ENCODE measurements around the gene OR2M4. TPM values are rescaled to one million over a fixed set of nuclear protein-coding genes. Genes with fewer than 3 reads are reported as not detected.

Gene OR2M4, protein sequence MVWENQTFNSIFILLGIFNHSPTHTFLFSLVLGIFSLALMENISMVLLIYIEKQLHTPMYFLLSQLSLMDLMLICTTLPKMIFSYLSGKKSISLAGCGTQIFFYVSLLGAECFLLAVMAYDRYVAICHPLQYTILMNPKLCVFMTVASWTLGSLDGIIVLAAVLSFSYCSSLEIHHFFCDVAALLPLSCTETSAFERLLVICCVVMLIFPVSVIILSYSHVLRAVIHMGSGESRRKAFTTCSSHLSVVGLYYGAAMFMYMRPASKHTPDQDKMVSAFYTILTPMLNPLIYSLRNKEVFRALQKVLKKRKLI
- total RNA-seq (ENCODE audit: low replicate concordance) = not detected in 2 replicates

DNA sequence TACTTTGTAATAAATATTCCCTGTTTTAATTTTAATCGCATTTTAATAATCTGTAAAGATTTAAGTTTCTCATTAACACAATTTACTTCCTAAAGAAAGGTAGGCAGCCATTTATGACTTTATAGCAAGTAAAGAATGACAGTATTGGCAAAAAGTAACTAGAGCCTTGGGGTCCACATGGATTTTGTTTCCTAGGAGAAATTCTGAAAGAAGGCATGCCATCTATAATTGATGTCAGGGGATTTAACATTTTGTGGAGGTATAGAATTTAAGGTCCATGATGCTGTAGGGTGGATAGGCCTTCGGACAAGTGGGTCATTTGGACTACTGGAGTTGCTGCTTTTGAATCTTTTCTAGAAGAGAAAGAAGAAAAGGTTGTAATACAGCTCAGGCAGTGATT, at the start of gene OR2M4:
OR2M4 (plus strand) TSS at position 301 of the 400 bp plus-strand sequence. CDS start 7,512 bp downstream, outside the sequence.
- TF ChIP-seq, protein P1, sequence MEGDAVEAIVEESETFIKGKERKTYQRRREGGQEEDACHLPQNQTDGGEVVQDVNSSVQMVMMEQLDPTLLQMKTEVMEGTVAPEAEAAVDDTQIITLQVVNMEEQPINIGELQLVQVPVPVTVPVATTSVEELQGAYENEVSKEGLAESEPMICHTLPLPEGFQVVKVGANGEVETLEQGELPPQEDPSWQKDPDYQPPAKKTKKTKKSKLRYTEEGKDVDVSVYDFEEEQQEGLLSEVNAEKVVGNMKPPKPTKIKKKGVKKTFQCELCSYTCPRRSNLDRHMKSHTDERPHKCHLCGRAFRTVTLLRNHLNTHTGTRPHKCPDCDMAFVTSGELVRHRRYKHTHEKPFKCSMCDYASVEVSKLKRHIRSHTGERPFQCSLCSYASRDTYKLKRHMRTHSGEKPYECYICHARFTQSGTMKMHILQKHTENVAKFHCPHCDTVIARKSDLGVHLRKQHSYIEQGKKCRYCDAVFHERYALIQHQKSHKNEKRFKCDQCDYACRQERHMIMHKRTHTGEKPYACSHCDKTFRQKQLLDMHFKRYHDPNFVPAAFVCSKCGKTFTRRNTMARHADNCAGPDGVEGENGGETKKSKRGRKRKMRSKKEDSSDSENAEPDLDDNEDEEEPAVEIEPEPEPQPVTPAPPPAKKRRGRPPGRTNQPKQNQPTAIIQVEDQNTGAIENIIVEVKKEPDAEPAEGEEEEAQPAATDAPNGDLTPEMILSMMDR (IDR thresholded peaks at IDR 0.05; ENCODE audit: insufficient read depth, low read length) = no peak
- no peak for DNase-seq (ENCODE audit: low read depth)

DNA sequence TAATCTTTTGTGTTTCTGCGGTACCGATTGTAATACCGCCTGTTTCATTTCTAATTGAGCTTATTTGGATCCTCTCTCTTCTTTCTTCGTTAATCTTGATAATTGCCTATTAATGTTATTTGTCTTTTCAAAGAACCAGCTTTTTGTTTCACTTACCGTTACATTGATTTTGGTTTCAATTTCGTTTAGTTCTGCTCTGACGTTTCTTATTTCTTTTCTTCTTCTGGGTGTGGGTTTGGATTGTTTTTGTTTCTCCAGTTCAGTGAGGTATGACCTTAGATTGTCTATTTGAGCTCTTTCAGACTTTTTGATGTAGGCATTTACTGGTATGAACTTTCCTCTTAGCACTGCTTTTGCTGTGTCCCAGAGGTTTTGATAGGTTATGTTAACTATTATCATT, 47.2 kb upstream of the OR2M4 start:
- TF ChIP-seq, protein P1 (IDR thresholded peaks at IDR 0.05; ENCODE audit: insufficient read depth, low read length) = no peak
- no peak overlapping the region for H3K4me3 ChIP-seq (ENCODE audit: low read depth, low read length)
- DNase-seq (ENCODE audit: low read depth) = no peak

More for the DNA sequence above, at the start of gene OR2M4:
- no peak within 1 kb of the TSS for H3K4me3 ChIP-seq (ENCODE audit: low read depth, low read length)

DNA sequence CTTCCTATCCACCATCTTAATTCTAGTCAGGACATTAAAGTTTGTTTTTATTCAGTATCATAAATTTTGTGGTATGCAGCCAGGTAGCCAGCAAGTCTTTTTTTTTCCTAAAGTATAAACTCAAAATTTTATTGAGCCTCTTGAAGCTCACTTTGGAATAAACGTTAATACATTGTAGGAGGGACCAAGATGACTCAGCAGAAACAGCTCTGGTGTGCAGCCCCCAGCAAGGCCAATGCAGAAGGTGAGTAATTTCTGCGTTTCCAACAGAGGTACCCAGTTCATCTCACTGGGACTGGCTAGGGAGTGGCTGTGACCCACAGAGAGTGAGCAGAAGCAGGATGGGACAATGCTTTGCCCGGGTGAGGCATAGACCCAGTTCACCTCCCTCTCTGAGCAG, 43.9 kb upstream of the OR2M4 start:
- no peak for DNase-seq (ENCODE audit: low read depth)
- TF ChIP-seq, protein P1 (IDR thresholded peaks at IDR 0.05; ENCODE audit: insufficient read depth, low read length) = no peak
- H3K4me3 ChIP-seq (ENCODE audit: low read depth, low read length) = no peak overlapping the region

DNA sequence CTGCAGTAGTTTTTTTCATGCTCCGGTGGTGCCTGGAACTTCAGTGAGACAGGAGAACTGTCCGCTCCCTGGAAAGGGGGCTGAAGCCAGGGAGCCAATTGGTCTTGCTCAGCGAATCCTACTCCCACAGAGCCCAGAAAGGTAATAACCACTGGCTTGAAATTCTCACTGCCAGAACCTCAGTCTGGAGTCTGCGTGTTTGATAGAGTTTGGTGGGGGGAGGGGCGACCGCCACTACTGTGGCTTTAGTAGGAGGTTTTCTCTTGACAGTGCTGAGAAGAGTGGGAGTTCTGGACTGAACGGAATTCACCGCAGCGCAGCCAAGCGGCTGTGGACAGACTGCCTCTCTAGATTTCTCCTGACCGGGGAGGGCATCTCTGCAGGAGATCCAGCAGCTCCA, 42.2 kb upstream of the OR2M4 start:
- no peak for DNase-seq (ENCODE audit: low read depth)
- TF ChIP-seq, protein P1 (IDR thresholded peaks at IDR 0.05; ENCODE audit: insufficient read depth, low read length) = no peak
- no peak overlapping the region for H3K4me3 ChIP-seq (ENCODE audit: low read depth, low read length)

DNA sequence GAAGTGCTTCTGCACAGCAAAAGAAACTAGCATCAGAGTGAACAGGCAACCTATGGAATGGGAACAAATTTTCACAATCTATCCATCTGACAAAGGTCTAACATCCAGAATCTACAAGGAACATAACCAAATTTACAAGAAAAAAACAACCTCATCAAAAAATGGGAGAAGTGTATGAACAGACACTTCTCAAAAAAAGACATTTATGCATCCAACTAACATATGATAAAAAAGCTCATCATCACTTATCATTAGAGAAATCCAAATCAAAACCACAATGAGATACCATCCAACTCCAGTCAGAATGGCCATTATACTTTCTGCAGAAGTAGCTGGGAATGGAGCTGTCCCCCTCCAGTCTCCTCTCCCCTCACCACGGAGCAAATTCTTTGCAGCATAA, 37.1 kb upstream of the OR2M4 start:
- no peak overlapping the region for H3K4me3 ChIP-seq (ENCODE audit: low read depth, low read length)
- no peak for DNase-seq (ENCODE audit: low read depth)
- TF ChIP-seq, protein P1 (IDR thresholded peaks at IDR 0.05; ENCODE audit: insufficient read depth, low read length) = no peak

DNA sequence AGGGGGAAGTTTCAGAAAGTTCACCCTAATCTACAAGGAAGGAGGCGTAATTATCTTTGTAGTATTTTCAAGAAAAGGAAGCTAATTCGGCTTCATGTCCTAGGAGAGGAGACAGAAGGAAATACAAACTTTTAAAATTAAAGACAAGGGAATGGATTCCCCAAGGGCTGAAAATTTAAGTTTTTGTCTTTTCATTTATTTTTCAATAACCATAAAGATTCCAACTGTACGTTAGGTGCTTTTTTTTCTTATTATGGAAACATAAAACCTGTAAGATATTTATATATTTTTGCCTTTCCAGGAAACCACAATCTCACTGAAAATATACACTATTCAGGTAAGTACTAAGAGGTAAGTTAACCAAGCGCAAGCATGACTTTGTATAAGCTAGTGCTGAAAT, 34.3 kb upstream of the OR2M4 start, which contains the start of gene OR2M3:
OR2M3 (plus strand) TSS at position 301 of the 400 bp plus-strand sequence. CDS start 5,803 bp downstream, outside the sequence.
- TF ChIP-seq, protein P1 (IDR thresholded peaks at IDR 0.05; ENCODE audit: insufficient read depth, low read length) = no peak
- no peak within 1 kb of the TSS for H3K4me3 ChIP-seq (ENCODE audit: low read depth, low read length)
- no peak for DNase-seq (ENCODE audit: low read depth)

Data from fibroblast of the aortic adventitia (primary cell).